H9 (cell line): ENCODE data around the gene DPF3. TPM values are rescaled to one million over a fixed set of nuclear protein-coding genes. Genes with fewer than 3 reads are reported as not detected.

Experiments used
- DNase-seq: peaks from one replicate; pipeline ENCODE4 v3.0.0-alpha.2; 2017
- H2AFZ ChIP-seq: one replicate; pipeline ENCODE4 v1.6.1; 2013; ENCODE audit warnings: mild to moderate bottlenecking, low read length, control low read depth, moderate library complexity
- H2AK5ac ChIP-seq: 2 replicates; pipeline ENCODE4 v1.6.1; 2013; ENCODE audit warnings: low read length, control low read depth, mixed read lengths; ENCODE audit not compliant: insufficient read length
- H2BK120ac ChIP-seq: one replicate; pipeline ENCODE4 v1.6.1; 2013; ENCODE audit warnings: low read depth, mild to moderate bottlenecking, low read length, control low read depth, inconsistent platforms; ENCODE audit not compliant: poor library complexity, severe bottlenecking
- H2BK12ac ChIP-seq: 2 replicates; pipeline ENCODE4 v1.6.1; 2013; ENCODE audit warnings: low read length, control low read depth, mixed read lengths, low read depth; ENCODE audit not compliant: insufficient read length
- H2BK15ac ChIP-seq: 2 replicates; pipeline ENCODE4 v1.6.1; 2013; ENCODE audit warnings: low read depth, low read length, control low read depth
- H2BK20ac ChIP-seq: one replicate; pipeline ENCODE4 v1.6.1; 2013; ENCODE audit warnings: low read depth, mild to moderate bottlenecking, low read length, control low read depth, inconsistent platforms; ENCODE audit not compliant: poor library complexity, severe bottlenecking
- H2BK5ac ChIP-seq: 2 replicates; pipeline ENCODE4 v1.6.1; 2013; ENCODE audit warnings: low read length, control low read depth, mixed read lengths; ENCODE audit not compliant: insufficient read length
- H3K14ac ChIP-seq: 2 replicates; pipeline ENCODE4 v1.6.1; 2013; ENCODE audit warnings: low read length, control low read depth; ENCODE audit not compliant: insufficient read depth
- H3K18ac ChIP-seq: 2 replicates; pipeline ENCODE4 v1.6.1; 2013; ENCODE audit warnings: low read depth, mild to moderate bottlenecking, mixed read lengths, low read length, control low read depth; ENCODE audit not compliant: insufficient read length
- H3K23ac ChIP-seq: 2 replicates; pipeline ENCODE4 v1.6.1; 2013; ENCODE audit warnings: low read length, control low read depth, mixed read lengths, low read depth; ENCODE audit not compliant: insufficient read length
- H3K23me2 ChIP-seq: 2 replicates; pipeline ENCODE4 v1.6.1; 2013; ENCODE audit warnings: low read depth, mild to moderate bottlenecking, mixed read lengths, low read length, control low read depth; ENCODE audit not compliant: insufficient read length, poor library complexity, severe bottlenecking
- H3K27ac ChIP-seq: 2 replicates; pipeline ENCODE4 v1.5.1; 2013; ENCODE audit warnings: low read length, control low read depth, mixed read lengths, low read depth; ENCODE audit not compliant: insufficient read length
- H3K27me3 ChIP-seq: 2 replicates; pipeline ENCODE4 v1.6.1; 2013; ENCODE audit warnings: low read length, control low read depth, inconsistent platforms; ENCODE audit not compliant: insufficient read depth
- H3K4ac ChIP-seq: 2 replicates; pipeline ENCODE4 v1.6.1; 2013; ENCODE audit warnings: low read depth, mild to moderate bottlenecking, control low read depth, inconsistent platforms, low read length, moderate library complexity
- H3K4me1 ChIP-seq: 2 replicates; pipeline ENCODE4 v1.6.1; 2013; ENCODE audit warnings: low read length, control low read depth, inconsistent platforms; ENCODE audit not compliant: insufficient read depth
- H3K4me2 ChIP-seq: 2 replicates; pipeline ENCODE4 v1.6.1; 2013; ENCODE audit warnings: low read length, control low read depth, mixed read lengths; ENCODE audit not compliant: insufficient read length, insufficient read depth
- H3K56ac ChIP-seq: 2 replicates; pipeline ENCODE4 v1.6.1; 2013; ENCODE audit warnings: low read depth, mild to moderate bottlenecking, mixed read lengths, low read length, control low read depth; ENCODE audit not compliant: insufficient read length
- H3K79me1 ChIP-seq: 2 replicates; pipeline ENCODE4 v1.6.1; 2013; ENCODE audit warnings: low read depth, mild to moderate bottlenecking, moderate library complexity, low read length, control low read depth, inconsistent platforms; ENCODE audit not compliant: insufficient read depth, poor library complexity, severe bottlenecking
- H3K79me2 ChIP-seq: 2 replicates; pipeline ENCODE4 v1.6.1; 2013; ENCODE audit warnings: low read length, control low read depth, inconsistent platforms; ENCODE audit not compliant: insufficient read depth
- H3K9ac ChIP-seq: 2 replicates; pipeline ENCODE4 v1.6.1; 2013; ENCODE audit warnings: low read length, control low read depth, mixed read lengths; ENCODE audit not compliant: insufficient read length; ENCODE audit errors: extremely low read depth
- H3K9me3 ChIP-seq: one replicate; pipeline ENCODE4 v1.6.1; 2013; ENCODE audit warnings: low read depth, low read length, inconsistent platforms; ENCODE audit not compliant: control insufficient read depth
- H3T11ph ChIP-seq: one replicate; pipeline ENCODE4 v1.6.1; 2013; ENCODE audit warnings: mild to moderate bottlenecking, low read length, control low read depth, inconsistent platforms
- H4K20me1 ChIP-seq: one replicate; pipeline ENCODE4 v1.6.1; 2013; ENCODE audit not compliant: control insufficient read depth, insufficient read length, insufficient read depth
- H4K5ac ChIP-seq: 2 replicates; pipeline ENCODE4 v1.6.1; 2013; ENCODE audit warnings: low read depth, mild to moderate bottlenecking, mixed read lengths, low read length, control low read depth; ENCODE audit not compliant: insufficient read length
- H4K8ac ChIP-seq: replicated peaks from 2 replicates; pipeline ENCODE4 v1.6.1; 2013; ENCODE audit warnings: low read length, control low read depth, mixed read lengths, low read depth; ENCODE audit not compliant: insufficient read length
- H4K91ac ChIP-seq: 2 replicates; pipeline ENCODE4 v1.6.1; 2013; ENCODE audit warnings: low read depth, mild to moderate bottlenecking, moderate library complexity, mixed read lengths, low read length, control low read depth; ENCODE audit not compliant: insufficient read length
- H3K27ac Mint-ChIP-seq, 3 experiments: 2 replicates in 2 of 3; 3 replicates in 1 of 3; pipeline ENCODE4 v1.8.0; 2020 to 2021; ENCODE audit warnings: mixed read lengths in 3 of 3, mild to moderate bottlenecking in 1 of 3, moderate library complexity in 1 of 3
- H3K27me3 Mint-ChIP-seq: 2 replicates; pipeline ENCODE4 v1.8.0; 2021; ENCODE audit warnings: low read depth, mild to moderate bottlenecking, moderate library complexity, mixed read lengths
- H3K36me3 Mint-ChIP-seq, 3 experiments: 2 replicates in 2 of 3; 3 replicates in 1 of 3; pipeline ENCODE4 v1.8.0; 2020 to 2021; ENCODE audit warnings: low read depth in 3 of 3, mixed read lengths in 3 of 3; ENCODE audit not compliant: insufficient read depth in 1 of 3
- H3K4me1 Mint-ChIP-seq, 2 experiments: 2 replicates each; pipeline ENCODE4 v1.8.0; 2020; ENCODE audit warnings: mixed read lengths in 2 of 2
- H3K4me3 Mint-ChIP-seq, 2 experiments: 2 replicates in 1 of 2; 3 replicates in 1 of 2; pipeline ENCODE4 v1.8.0; 2020 to 2021; ENCODE audit warnings: mild to moderate bottlenecking in 2 of 2, mixed read lengths in 2 of 2, moderate library complexity in 1 of 2
- H3K9me3 Mint-ChIP-seq, 2 experiments: 2 replicates in 1 of 2; 3 replicates in 1 of 2; pipeline ENCODE4 v1.8.0; 2020; ENCODE audit warnings: mild to moderate bottlenecking in 2 of 2, mixed read lengths in 2 of 2, moderate library complexity in 1 of 2
- CTCF ChIP-seq: fragments of 200-600 bp; sonication (generic); conservative IDR thresholded peaks from 3 replicates; pipeline ENCODE4 v1.8.0; 2021; ENCODE audit warnings: antibody characterized with exemption, mild to moderate bottlenecking
- WGBS: extraction: QIAGEN DNeasy Blood & Tissue Kit; methylation state at CpG from one replicate; pipeline ENCODE4 v1.1.7; 2013; ENCODE audit warnings: missing lambda C conversion rate, low lambda C conversion rate, mixed read lengths; ENCODE audit not compliant: insufficient read length; ENCODE audit errors: extremely low coverage; 5-methylcytosine and 5-hydroxymethylcytosine counted together
- total RNA-seq: library from RNA; stranded (reverse); gene quantifications from 2 replicates; pipeline ENCODE4 v1.2.1, GENCODE V29; 2021

Gene DPF3
- total RNA-seq, 1 experiment from 2014 or later: not detected

- Histone ChIP-seq H3K27ac (no peak overlapping the region), H3T11ph (no peak overlapping the region), H2BK12ac (no peak overlapping the region), H2AFZ (no peak overlapping the region), H3K4me2 (no peak overlapping the region), H2BK5ac (no peak overlapping the region), H3K9ac (no peak overlapping the region), H3K56ac (no peak overlapping the region), H3K4me1 (no peaks in the 10 kb centered on the region), H2BK120ac (no peak overlapping the region), H2BK15ac (no peak overlapping the region), H2BK20ac (no peak overlapping the region), H3K18ac (no peak overlapping the region), H3K9me3 (no peaks in the 10 kb centered on the region), H4K20me1 (no peaks in the 10 kb centered on the region), H3K4ac (no peak overlapping the region), H3K27me3 (peaks cover 9% of the 10 kb centered on the region; the same call in 1 of the 2 replicates), H4K5ac (no peak overlapping the region), H3K79me2 (no peaks in the 10 kb centered on the region), H3K23me2 (peaks cover 10% of the 10 kb centered on the region), H4K8ac (no peak overlapping the region), H4K91ac (no peak overlapping the region), H3K23ac (no peak overlapping the region), H3K14ac (no peak overlapping the region), H2AK5ac (no peak overlapping the region), H3K79me1 (no peaks in the 10 kb centered on the region)
- H3K27ac Mint-ChIP-seq: no peak overlapping the region
- peaks cover 66% of the 10 kb centered on the region for H3K27me3 Mint-ChIP-seq
- H3K36me3 Mint-ChIP-seq: no peaks in the 10 kb centered on the region
- H3K9me3 Mint-ChIP-seq: no peaks in the 10 kb centered on the region
- no peak overlapping the region for H3K4me3 Mint-ChIP-seq
- no peak for TF ChIP-seq CTCF
- H3K4me1 Mint-ChIP-seq: peaks cover 13 to 16% of the 10 kb centered on the region in 2 experiments
- WGBS: no CpG with 5 or more reads among the region's 3 CpGs
- no peak for DNase-seq
Measured at GRCh38 chr14:72898448-72898847, 4.5 kb upstream of the DPF3 start.
